ENCODE data around the gene NBPF12.
"Not testable (repeated sequence)": the region's sequence is repeated elsewhere in the genome, so short reads cannot be mapped to it uniquely, and the experiment has no call there.

The NBPF12 gene

DNA sequence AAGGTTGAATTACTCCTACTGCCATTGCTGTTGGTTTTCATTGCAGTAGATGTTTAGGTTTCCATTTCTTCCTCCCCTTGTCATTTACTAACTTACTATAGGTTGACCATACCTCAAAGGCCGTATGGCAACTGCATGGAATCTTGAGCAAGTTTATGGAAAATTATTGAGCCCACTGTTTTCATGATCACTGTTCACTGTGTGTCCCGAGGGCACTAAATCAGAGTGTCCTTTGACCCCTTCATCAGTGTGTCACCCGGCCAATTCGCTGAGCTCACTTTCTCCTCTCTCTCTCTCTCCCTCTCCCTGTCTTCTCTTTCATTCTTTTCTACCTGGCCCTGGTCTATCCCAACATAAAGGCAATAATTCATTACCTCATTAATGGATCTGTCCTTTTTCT is 47.7 kb downstream of the NBPF12 start:
- not testable (repeated sequence) for DNase-seq (ENCODE audit: low spot score)

DNA sequence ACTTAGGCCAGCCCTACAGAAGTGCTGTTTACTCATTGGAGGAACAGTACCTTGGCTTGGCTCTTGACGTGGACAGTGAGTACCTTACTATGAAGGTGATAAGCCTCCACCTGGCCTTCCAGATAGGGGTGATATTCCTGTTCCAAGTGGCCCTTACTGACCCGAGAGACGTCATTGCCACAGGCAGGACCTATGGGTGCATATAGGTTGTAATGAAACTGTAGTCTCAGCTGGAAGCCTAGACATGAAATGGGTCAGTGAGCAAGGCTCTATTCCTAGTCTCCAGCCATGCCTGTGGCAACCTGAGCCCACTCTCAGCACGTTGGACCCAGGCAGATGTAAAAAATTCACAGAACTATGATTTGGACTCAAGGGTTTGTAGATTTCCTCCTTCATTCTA is 48.3 kb downstream of the NBPF12 start:
- not testable (repeated sequence) for DNase-seq (ENCODE audit: low spot score)

DNA sequence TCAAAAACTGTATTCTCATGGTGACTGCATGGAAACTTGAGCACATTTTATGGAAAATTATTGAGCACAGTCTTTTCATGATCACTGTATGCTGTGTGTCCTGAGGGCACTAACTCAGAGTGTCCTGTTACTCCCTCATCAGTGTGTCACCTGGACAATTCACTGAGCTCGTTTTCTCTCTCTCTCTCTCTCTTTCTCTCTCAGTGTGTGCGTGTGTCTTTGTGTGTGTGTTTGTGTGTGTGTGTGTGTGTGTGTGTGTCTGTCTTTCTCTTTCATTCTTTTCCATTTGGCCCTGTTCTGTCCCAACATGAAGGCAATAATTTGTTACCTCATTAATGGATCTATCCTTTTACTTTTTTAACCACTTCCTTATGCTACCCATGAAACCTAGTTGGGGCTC is 49.4 kb downstream of the NBPF12 start:
- not testable (repeated sequence) for DNase-seq (ENCODE audit: low spot score)

DNA sequence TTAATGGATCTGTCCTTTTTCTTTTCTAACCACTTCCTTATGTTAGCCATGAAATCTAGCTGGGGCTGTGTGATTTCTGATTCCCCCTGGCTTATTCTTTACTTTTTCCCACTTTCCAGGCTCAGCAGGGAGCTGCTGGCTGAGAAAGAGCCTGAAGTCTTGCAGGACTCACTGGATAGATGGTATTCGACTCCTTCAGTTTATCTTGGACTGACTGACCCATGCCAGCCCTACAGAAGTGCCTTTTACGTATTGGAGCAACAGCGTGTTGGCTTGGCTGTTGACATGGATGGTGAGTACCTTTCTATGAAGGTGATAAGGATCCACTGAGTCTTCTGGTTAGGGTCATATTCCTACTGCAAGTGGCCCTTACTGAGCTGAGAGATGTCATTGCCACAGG is 51.3 kb downstream of the NBPF12 start:
- not testable (repeated sequence) for DNase-seq (ENCODE audit: low spot score)

DNA sequence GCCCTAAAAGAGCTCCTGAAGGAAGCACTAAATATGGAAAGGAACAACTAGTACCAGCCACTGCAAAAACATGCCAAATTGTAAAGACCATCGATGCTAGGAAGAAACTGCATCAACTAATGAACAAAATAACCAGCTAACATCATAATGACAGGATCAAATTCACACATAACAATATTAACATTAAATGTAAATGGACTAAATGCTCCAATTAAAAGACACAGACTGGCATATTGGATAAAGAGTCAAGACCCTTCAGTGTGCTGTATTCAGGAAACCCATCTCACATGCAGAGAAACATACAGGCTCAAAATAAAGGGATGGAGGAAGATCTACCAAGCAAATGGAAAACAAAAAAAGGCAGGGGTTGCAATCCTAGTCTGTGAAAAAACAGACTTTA is 70.4 kb downstream of the NBPF12 start:
- not testable (repeated sequence) for DNase-seq (ENCODE audit: low spot score)

DNA sequence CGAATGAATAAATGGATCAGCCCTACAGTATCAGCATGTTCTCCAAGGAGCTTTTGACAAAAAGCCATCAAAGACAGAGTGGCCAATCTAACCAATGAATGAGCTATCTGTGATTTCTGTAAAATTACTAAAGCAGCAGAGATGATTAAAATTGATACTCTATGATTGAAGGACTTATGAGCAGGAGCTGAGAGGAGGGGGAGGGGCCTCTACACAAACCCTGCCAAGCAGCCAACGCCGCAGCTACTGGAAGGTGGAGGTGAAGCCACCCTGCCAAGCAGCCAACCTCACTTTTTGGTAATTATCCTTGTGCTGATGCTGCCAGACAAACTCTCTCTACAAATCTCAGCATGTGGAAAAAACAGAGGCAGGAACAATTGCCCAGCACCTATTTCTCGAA is 88.9 kb downstream of the NBPF12 start:
- not testable (repeated sequence) for DNase-seq (ENCODE audit: low spot score)

DNA sequence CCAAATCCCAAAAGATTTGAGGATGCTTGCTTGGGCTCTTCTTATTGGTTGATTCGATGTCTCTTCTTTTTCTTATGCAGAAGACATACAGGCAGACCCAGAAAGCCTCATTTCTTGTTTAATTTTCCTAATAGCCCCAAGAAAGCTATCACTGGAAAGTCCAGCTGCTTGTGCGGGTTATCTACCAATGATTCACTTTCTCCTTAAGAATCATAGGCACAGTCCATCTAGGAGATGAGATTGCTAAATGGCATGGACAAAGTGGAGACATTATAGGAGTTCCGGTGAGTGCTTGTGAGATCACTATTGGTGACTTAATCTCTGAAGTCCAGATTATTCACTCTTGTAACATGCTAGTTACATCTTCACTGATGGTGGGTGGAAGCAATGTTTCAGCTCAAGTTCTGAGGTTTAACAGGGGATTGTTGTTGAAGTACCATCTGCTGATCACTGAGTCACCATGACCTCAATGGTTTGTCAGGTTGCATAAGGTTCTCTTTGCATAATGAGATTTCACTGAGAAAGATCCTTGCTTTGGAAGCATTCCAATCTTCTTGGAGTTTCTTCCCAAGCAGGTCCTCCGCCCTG is 92.0 kb downstream of the NBPF12 start:
- DNase-seq (ENCODE audit: low spot score), result not testable (repeated sequence)

DNA sequence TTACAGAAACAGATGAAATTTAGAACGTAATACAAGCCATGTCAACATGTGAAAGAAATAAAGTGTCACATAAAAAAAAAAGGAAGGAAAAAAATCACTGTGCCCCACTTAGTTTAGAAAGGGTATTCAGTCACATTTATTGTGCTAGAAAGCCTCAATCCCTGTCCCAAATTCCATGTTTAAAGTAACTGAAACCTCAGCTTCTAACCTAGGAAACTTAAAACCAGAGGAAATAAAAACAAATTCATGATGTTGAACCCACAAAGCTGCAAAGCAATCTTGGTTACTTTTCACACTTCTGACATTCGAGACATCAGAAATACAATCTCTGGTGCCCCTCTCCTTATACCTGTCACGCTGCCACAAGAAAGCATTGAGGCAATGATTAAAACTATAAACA is 101.8 kb downstream of the NBPF12 start:
- no peak for DNase-seq (ENCODE audit: low spot score)

DNA sequence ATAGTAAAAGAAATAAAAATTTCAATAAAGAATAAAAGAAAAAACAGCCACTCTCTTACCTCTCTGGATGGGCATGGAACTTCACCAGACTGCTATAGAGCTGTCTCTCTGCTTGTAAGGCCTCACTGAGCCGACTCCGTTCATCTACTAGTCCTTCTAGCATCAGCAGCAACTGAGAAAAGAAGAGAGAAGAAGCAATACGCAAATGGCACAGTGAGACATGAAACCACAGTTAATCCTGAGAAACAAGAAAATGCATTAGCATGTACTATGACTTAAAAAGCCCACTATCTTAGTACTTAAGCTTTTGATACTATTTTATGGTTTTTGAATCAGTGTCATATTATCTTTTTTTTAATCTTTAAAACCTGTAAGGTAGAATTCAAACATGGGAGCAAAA is 104.8 kb downstream of the NBPF12 start:
- not testable (repeated sequence) for DNase-seq (ENCODE audit: low spot score)

DNA sequence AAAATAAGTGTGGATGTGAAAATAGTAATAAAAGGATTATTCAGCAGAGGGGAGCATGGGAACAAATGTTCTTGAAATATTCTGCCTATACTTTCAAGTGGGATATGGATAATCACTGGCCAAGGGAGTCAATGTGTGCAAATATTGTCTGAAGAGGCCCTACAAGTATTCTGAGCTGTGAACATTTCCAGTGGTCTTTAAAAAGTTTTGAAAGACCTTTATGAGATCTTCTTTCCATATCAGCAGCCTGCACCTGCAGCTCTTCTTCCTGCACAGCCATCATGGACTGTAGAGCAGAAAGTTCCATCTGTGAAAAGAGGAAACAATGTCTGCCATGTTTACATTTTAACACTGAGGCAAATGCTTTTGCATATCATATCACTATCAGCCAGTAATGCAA is 106.4 kb downstream of the NBPF12 start:
- not testable (repeated sequence) for DNase-seq (ENCODE audit: low spot score)

Data from D341Med (cell line).